NCI-H748 treated with DMSO at 0.1 percent for 48 hours (cell line): Measurements from ENCODE around the gene EPAS1.

Experiments used
- DNase-seq: peaks from one replicate; lab custom pipeline; 2025; lab: John Stamatoyannopoulos, UW

The EPAS1 gene

GRCh38 chr2:46339676-46340459 lies 42.7 kb downstream of the EPAS1 start:
- DNase-seq = no peak

- no peak for DNase-seq
Measured at GRCh38 chr2:46340740-46341420, 43.7 kb downstream of the EPAS1 start.

GRCh38 chr2:46342566-46343315 lies 45.5 kb downstream of the EPAS1 start:
- no peak for DNase-seq

- DNase-seq = no peak
Measured at GRCh38 chr2:46344706-46345105, 47.5 kb downstream of the EPAS1 start.

- DNase-seq = no peak
Measured at GRCh38 chr2:46345775-46346174, 48.6 kb downstream of the EPAS1 start.

GRCh38 chr2:46346719-46347118 lies 49.5 kb downstream of the EPAS1 start:
- no peak for DNase-seq

GRCh38 chr2:46347648-46348280 lies 50.6 kb downstream of the EPAS1 start:
- no peak for DNase-seq

- no peak for DNase-seq
Measured at GRCh38 chr2:46349115-46349547, 51.9 kb downstream of the EPAS1 start.

GRCh38 chr2:46350029-46350689 lies 53.0 kb downstream of the EPAS1 start:
- DNase-seq = no peak

GRCh38 chr2:46351098-46351749 lies 54.0 kb downstream of the EPAS1 start:
- no peak for DNase-seq

- DNase-seq = no peak
Measured at GRCh38 chr2:46351750-46352138, 54.5 kb downstream of the EPAS1 start.

GRCh38 chr2:46352621-46353020 lies 55.4 kb downstream of the EPAS1 start:
- no peak for DNase-seq

GRCh38 chr2:46353509-46353908 lies 56.3 kb downstream of the EPAS1 start:
- DNase-seq = no peak

GRCh38 chr2:46355756-46356155 lies 58.5 kb downstream of the EPAS1 start:
- DNase-seq = no peak

GRCh38 chr2:46356991-46357390 lies 59.8 kb downstream of the EPAS1 start:
- no peak for DNase-seq

GRCh38 chr2:46358713-46359112 lies 61.5 kb downstream of the EPAS1 start:
- DNase-seq = no peak

- no peak for DNase-seq
Measured at GRCh38 chr2:46360303-46360702, 63.1 kb downstream of the EPAS1 start.

- DNase-seq = no peak
Measured at GRCh38 chr2:46361920-46362666, 64.9 kb downstream of the EPAS1 start.

GRCh38 chr2:46362667-46363012 lies 65.4 kb downstream of the EPAS1 start:
- no peak for DNase-seq

- DNase-seq = no peak
Measured at GRCh38 chr2:46363535-46364170, 66.4 kb downstream of the EPAS1 start.
